Activated naive CD4-positive, alpha-beta T cell treated with anti-CD3 and anti-CD28 coated beads, Interleukin-2, amount 10 ng/mL, durations not matched to agents 7 days and 5 days (primary cell): ENCODE data around the gene ARID1A.
"Not testable (repeated sequence)": the region's sequence is repeated elsewhere in the genome, so short reads cannot be mapped to it uniquely, and the experiment has no call there.

Experiments
- CTCF ChIA-PET: fragments of 350-600 bp; sonication (Branson Sonifier 250); formaldehyde crosslinking; loops from one replicate; lab custom pipeline; 2021; ENCODE audit warnings: antibody characterized with exemption; lab: Charles Lee
- DNase-seq: peaks from one replicate; pipeline ENCODE4 v3.0.0-alpha.2; 2020
- H3K27ac Mint-ChIP-seq: one replicate; pipeline ENCODE4 v1.8.0; 2021; ENCODE audit warnings: mild to moderate bottlenecking, moderate library complexity, mixed read lengths
- H3K27me3 Mint-ChIP-seq: one replicate; pipeline ENCODE4 v1.8.0; 2021; ENCODE audit warnings: mild to moderate bottlenecking, mixed read lengths
- H3K36me3 Mint-ChIP-seq: one replicate; pipeline ENCODE4 v1.8.0; 2021; ENCODE audit warnings: mixed read lengths
- H3K4me1 Mint-ChIP-seq: one replicate; pipeline ENCODE4 v1.8.0; 2021; ENCODE audit warnings: mixed read lengths
- H3K4me3 Mint-ChIP-seq: one replicate; pipeline ENCODE4 v1.8.0; 2021; ENCODE audit warnings: mild to moderate bottlenecking, moderate library complexity, mixed read lengths
- H3K9me3 Mint-ChIP-seq: one replicate; pipeline ENCODE4 v1.8.0; 2021; ENCODE audit warnings: mixed read lengths

The ARID1A gene

DNA sequence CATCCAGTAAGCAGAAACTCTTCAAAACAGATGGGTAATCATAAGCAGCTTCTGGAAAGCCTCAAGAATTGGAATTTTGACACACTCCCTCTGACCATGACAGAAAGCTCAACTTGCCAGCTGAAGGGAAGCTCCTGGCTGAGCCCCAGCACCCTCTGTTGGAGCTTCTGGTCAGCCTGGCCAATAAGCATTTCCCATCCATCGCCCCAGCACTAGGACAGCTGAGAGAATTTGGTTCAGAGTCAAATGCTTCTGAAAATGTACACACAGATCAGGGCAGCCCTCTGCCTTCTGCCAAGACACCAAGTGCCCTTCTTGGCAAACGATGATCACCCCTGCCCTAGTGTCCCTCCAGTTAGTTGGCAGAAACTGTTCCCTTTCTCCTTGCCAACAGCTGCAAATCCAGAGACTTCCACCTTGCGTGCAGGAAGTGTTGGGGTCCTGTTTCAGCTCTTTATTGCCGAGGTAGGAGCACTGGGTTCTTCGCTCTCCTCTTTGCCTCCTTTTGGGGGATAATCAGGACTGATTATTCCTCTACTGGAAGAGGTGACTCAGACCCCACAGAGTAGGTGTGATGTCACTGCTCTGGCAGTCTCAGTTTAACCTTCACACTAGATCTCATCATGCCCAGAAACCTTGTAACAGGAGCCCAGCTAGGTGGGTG lies 103.8 kb downstream of the ARID1A start:
- Mint-ChIP-seq H3K9me3 (peaks cover 2% of the 10 kb centered on the region), H3K4me3 (peak overlapping the region; percentile 46), H3K27ac (peak overlapping the region; percentile 94), H3K4me1 (peaks cover 58% of the 10 kb centered on the region), H3K27me3 (no peaks in the 10 kb centered on the region), H3K36me3 (peaks cover 46% of the 10 kb centered on the region)
- CTCF ChIA-PET: interaction anchor here (0.7 to 4.1 kb wide), 8 partner anchors 10 to 200 kb away, joined by 3 to 49 read pairs (median 7); partner anchors contain the start of gene PIGV
- DNase-seq: peak; percentile 31

DNA sequence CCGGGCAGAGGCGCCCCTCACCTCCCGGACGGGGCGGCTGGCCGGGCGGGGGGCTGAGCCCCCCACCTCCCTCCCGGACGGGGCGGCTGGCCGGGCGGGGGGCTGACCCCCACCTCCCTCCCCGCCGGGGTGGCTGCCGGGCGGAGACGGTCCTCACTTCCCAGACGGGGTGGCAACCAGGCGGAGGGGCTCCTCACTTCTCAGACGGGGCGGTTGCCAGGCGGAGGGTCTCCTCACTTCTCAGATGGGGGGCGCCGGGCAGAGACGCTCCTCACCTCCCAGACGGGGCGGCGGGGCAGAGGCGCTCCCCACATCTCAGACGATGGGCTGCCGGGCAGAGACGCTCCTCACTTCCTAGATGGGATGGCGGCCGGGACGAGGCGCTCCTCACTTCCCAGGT lies 108.1 kb downstream of the ARID1A start:
- H3K27me3 Mint-ChIP-seq: not testable (repeated sequence)

DNA sequence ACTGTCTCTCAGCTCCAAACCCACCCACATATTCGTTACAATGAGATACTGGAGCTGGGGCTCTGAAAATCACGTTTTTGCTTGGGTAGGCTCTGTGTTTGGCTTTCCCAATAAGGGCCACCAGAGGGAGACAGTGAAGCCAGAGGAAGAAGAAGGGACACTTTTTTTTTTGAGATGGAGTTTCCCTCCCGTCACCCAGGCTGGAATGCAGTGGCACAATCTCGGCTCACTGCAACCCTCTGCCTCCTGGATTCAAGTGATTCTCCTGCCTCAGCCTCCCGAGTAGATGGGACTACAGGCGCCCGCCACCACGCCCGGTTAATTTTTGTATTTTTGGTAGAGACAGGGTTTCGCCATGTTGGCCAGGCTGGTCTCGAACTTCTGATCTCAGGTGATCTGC lies 114.3 kb downstream of the ARID1A start:
- not testable (repeated sequence) for H3K4me3 Mint-ChIP-seq, H3K9me3 Mint-ChIP-seq, H3K27me3 Mint-ChIP-seq
- DNase-seq: peak; percentile 84
- H3K4me1 Mint-ChIP-seq: peaks cover 34% of the 10 kb centered on the region
- H3K27ac Mint-ChIP-seq: peak overlapping the region; percentile 52
- CTCF ChIA-PET: interaction anchor here (0.6 to 4.1 kb wide), 23 partner anchors 9 to 271 kb away, joined by 3 to 58 read pairs (median 5); partner anchors contain the start of gene GPN2
- peaks cover 12% of the 10 kb centered on the region for H3K36me3 Mint-ChIP-seq

More for the DNA sequence above, 108.1 kb downstream of the ARID1A start:
- H3K27ac Mint-ChIP-seq, DNase-seq, H3K4me3 Mint-ChIP-seq, H3K9me3 Mint-ChIP-seq, CTCF ChIA-PET: not testable (repeated sequence)
- Mint-ChIP-seq H3K36me3 (peaks cover 34% of the 10 kb centered on the region), H3K4me1 (peaks cover 51% of the 10 kb centered on the region)

DNA sequence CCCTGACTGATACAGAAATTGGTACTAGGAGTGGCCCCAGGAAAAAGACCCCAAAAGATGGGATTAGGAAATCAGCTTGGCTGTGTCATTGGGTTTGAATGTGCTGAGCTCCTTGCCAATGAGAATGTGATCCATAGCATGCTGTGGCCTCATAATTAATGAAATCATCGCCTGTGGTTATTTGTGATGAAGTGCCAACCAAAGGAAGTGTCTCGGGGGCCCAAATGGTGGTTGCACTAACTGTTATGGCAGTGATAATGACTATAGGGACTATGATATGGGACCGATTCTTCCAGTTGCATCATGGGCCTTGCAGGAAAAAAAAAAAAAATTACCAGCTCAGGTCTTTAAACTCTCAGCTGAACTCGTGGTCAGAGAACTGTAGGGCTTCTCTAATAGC lies 115.2 kb downstream of the ARID1A start:
- H3K36me3 Mint-ChIP-seq: peaks cover 7% of the 10 kb centered on the region
- H3K9me3 Mint-ChIP-seq: no peaks in the 10 kb centered on the region
- CTCF ChIA-PET: interaction anchor here (0.9 to 4.1 kb wide), 12 partner anchors 10 to 209 kb away, joined by 3 to 58 read pairs (median 8); no protein-coding TSS in a partner anchor
- H3K4me3 Mint-ChIP-seq: no peak overlapping the region
- H3K4me1 Mint-ChIP-seq: peaks cover 26% of the 10 kb centered on the region
- DNase-seq: no peak
- no peak overlapping the region for H3K27ac Mint-ChIP-seq
- no peaks in the 10 kb centered on the region for H3K27me3 Mint-ChIP-seq

DNA sequence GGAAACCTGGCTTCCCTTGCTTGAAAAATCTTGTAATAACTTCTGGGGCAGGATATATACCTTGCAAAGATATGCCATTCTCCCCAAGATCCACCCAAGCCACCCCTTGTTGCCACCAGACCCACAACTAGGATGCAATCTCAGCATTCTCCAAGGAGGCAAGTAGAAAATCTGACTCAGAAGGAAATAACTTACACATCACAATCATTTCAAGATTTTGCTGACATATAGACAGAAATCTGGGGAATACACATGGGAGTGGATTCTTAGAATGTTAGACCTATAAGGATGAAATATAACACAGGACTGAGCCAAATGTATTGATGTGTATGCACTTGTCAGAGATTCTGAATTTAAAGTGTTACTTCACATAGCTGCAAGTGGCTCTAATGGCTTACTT lies 115.9 kb downstream of the ARID1A start:
- Mint-ChIP-seq H3K27me3 (no peaks in the 10 kb centered on the region), H3K9me3 (no peaks in the 10 kb centered on the region), H3K4me3 (no peak overlapping the region), H3K4me1 (peaks cover 23% of the 10 kb centered on the region), H3K36me3 (peaks cover 6% of the 10 kb centered on the region), H3K27ac (no peak overlapping the region)
- CTCF ChIA-PET: interaction anchor here (1.1 to 4.1 kb wide), 7 partner anchors 9 to 213 kb away, joined by 4 to 58 read pairs (median 19); no protein-coding TSS in a partner anchor
- no peak for DNase-seq

DNA sequence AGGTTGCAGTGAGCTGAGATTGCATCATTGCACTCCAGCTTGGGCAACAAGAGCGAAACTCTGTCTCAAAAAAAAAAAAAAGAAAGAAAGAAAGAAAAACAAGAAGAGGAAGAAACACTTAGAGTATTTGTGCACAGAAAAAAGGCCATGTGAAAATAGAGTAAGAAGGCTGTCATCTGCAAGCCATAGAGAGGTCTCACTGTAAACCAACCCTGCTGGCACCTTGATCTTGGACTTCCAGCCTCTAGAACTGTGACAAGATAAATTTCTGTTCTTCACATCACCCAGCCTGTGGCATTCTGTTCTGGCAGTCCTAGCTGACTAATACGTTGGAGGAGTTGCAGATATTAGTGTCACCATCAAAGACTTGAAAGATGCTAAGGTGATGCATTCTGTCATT lies 118.6 kb downstream of the ARID1A start:
- no peak for DNase-seq
- peaks cover 19% of the 10 kb centered on the region for H3K4me1 Mint-ChIP-seq
- H3K27me3 Mint-ChIP-seq: no peaks in the 10 kb centered on the region
- CTCF ChIA-PET: interaction anchor here (0.6 kb wide), 1 partner anchor 15 kb away, joined by 4 read pairs; no protein-coding TSS in a partner anchor
- H3K9me3 Mint-ChIP-seq: no peaks in the 10 kb centered on the region
- H3K27ac Mint-ChIP-seq: no peak overlapping the region
- H3K4me3 Mint-ChIP-seq: no peak overlapping the region
- peaks cover 4% of the 10 kb centered on the region for H3K36me3 Mint-ChIP-seq

DNA sequence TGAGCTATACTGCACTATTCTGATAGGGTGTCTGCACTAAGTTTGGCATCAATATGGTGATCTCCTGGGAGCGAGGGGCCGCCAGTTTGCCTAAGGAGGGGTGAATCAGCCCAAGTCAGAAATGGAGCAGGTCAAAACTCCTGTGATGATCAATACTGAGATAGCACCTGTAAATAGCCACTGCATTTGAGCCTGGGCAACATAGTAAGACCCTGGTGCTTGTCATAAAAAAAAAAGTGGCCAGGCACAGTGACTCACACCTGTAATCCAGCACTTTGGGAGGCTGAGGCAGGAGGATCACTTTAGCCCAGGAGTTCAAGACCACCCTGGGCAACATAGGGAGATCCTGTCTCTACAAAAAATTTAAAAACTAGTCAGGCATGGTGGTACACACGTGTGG lies 119.1 kb downstream of the ARID1A start:
- CTCF ChIA-PET: no interaction called here
- Mint-ChIP-seq H3K36me3 (peaks cover 4% of the 10 kb centered on the region), H3K27me3 (no peaks in the 10 kb centered on the region), H3K9me3 (no peaks in the 10 kb centered on the region), H3K4me1 (peaks cover 19% of the 10 kb centered on the region), H3K27ac (no peak overlapping the region), H3K4me3 (no peak overlapping the region)
- DNase-seq: no peak

DNA sequence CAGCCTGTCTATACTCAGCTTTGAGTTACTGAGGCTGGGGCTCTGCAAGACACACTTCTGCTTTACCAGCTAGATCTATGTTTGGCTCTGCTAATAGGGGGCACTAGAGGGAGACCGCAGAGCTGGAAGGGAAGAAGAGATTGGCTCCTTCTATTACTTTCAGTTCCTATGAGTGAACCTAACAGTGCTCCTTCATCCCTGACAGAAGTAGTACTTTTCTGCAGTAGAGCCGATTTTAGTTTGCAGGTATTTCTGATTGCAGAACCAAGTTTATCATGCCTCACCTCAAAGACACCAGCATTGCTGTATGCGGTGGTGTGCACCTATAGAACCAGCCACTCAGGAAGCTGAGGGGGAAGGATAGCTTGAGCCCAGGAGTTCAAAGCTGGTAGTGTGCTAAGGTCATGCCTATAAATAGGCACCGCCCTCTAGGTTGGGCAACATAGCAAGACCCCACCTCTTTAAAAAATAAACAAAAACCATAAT lies 125.0 kb downstream of the ARID1A start:
- peak overlapping the region; percentile 90 for H3K27ac Mint-ChIP-seq
- CTCF ChIA-PET: interaction anchor here (0.6 to 2.9 kb wide), 10 partner anchors 10 to 462 kb away, joined by 3 to 29 read pairs (median 4); no protein-coding TSS in a partner anchor
- no peaks in the 10 kb centered on the region for H3K9me3 Mint-ChIP-seq
- H3K4me1 Mint-ChIP-seq: peaks cover 30% of the 10 kb centered on the region
- H3K36me3 Mint-ChIP-seq: peaks cover 4% of the 10 kb centered on the region
- peak; percentile 46 for DNase-seq
- no peaks in the 10 kb centered on the region for H3K27me3 Mint-ChIP-seq
- peak overlapping the region; percentile 54 for H3K4me3 Mint-ChIP-seq

DNA sequence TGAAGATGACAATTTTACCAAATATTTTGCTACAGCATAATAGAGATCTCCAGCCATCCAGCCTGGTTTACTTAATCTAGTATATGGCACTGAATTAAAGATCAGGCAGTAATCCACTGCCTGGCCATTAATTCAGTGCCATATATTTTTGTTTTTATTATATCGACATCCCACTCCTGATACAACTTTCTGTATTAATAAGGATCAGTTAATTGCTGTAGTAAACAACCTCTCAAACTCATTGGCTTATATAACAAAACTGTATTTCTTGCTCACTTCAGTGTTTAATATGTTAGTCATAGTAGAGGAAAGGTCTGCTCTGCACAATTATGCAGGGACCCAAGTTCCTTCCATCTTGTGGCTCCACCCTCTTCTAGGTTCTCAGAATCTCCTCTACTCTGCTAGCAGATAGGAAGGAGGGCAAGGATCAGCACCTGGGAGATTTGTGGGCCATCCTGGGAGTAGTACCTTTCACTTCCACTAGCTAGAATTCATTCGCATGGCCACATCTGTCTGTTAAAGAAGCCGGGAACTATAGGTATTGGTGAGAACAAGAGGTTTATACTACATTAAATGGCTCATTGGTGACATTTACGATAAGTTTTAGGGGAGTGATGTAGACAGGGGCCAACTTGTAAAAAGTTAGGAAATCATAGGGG lies 127.1 kb downstream of the ARID1A start:
- Mint-ChIP-seq H3K27ac (no peak overlapping the region), H3K27me3 (no peaks in the 10 kb centered on the region), H3K4me3 (no peak overlapping the region), H3K9me3 (no peaks in the 10 kb centered on the region), H3K36me3 (peaks cover 9% of the 10 kb centered on the region), H3K4me1 (peaks cover 41% of the 10 kb centered on the region)
- DNase-seq: no peak
- CTCF ChIA-PET: interaction anchor here (1.1 to 1.9 kb wide), 3 partner anchors 10 to 221 kb away, joined by 3 to 14 read pairs (median 10); no protein-coding TSS in a partner anchor

DNA sequence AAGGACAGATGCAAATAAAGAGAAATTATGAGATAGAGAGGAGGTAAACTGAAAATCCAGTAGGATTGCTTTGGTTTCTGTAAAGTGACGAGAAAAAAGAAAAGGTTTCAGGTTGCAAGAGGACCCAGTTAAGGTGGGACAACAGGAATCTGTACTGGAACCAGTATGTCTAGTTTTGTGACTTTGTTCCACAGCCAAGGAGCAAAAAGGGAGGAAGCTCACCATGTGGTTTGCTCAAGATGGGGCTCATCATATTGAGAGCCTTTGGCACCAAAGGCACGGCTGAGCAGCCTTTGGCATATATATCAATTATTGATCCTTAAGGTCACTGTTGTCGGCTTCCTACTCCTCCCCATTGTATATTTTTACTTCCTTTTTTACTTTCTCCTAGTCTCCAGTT lies 128.9 kb downstream of the ARID1A start:
- H3K27me3 Mint-ChIP-seq: no peaks in the 10 kb centered on the region
- H3K4me3 Mint-ChIP-seq: no peak overlapping the region
- H3K4me1 Mint-ChIP-seq: peaks cover 59% of the 10 kb centered on the region
- no peak overlapping the region for H3K27ac Mint-ChIP-seq
- no peaks in the 10 kb centered on the region for H3K9me3 Mint-ChIP-seq
- H3K36me3 Mint-ChIP-seq: peaks cover 26% of the 10 kb centered on the region
- no peak for DNase-seq
- CTCF ChIA-PET: interaction anchor here (0.6 to 1.7 kb wide), 5 partner anchors 9 to 105 kb away, joined by 3 to 5 read pairs (median 4); no protein-coding TSS in a partner anchor

DNA sequence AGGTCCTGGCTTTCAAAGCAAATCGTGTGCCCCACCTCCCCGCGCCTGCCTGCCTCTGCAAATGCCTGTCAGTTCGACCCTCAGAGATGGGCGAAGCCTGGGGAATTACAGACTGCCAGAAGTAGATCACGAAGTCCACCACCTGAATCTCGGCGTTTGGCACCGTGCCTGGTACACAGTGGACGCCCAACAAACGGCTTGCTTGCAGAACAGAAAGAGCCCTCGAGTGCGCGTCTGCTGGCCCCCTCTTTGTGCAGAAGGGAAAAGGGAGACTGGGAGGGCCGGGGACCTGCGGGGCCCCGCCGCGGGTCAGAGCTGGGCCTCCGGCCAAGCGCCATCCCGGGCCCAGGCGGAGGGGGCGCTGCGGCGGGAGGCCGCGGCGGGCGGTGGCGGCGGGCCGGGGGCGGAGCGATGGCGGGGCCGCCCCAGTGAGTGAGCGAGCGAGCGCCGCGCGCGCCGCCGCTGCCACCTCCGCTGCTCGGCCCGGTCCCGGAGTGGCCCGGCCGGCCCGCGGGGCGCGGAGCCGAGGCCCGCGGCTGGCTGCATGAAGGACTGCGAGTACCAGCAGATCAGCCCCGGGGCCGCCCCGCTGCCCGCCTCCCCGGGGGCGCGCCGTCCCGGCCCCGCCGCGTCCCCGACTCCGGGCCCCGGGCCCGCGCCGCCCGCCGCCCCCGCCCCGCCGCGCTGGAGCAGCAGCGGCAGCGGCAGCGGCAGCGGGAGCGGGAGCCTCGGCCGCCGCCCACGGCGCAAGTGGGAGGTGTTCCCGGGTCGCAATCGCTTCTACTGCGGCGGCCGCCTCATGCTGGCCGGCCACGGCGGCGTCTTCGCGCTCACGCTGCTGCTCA lies 130.7 kb downstream of the ARID1A start, which contains the start of gene ZDHHC18:
ZDHHC18 (plus strand) TSS at position 428 of the 845 bp plus-strand sequence; CDS start at position 545, 117 bp downstream.
- H3K27ac Mint-ChIP-seq: peak within 1 kb of the TSS; percentile 93
- peaks cover 37% of the 10 kb centered on the region for H3K36me3 Mint-ChIP-seq
- no peaks in the 10 kb centered on the region for H3K9me3 Mint-ChIP-seq
- no peaks in the 10 kb centered on the region for H3K27me3 Mint-ChIP-seq
- CTCF ChIA-PET: interaction anchor here (1.7 kb wide), 2 partner anchors 24 to 37 kb away, joined by 5 read pairs; no protein-coding TSS in a partner anchor
- DNase-seq: peak; percentile 75
- H3K4me1 Mint-ChIP-seq: peaks cover 60% of the 10 kb centered on the region
- H3K4me3 Mint-ChIP-seq: peak within 1 kb of the TSS; percentile 97

DNA sequence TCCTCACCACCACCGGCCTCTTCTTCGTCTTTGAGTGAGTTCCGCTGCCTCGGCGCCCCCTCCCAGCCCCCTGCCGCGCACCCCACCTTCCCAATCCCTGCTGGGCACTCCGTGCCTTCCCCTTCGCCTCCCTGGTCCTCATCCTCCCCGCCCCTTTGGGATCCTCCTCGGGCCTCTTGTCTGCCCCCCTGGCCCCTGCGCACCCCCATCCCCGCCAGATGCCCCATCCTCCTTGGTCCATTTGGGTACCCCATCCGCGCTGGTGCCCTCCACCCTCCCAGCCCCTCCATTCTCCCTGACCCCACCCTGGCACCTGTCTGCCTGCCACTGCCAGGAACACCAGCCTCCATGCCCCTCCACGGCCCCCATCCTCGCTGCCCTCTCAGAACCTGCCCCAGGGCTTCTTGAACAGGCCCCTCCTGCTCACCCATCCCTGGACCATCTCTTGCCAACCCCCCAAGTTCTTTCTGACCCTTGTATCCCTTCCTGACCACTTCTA lies 131.3 kb downstream of the ARID1A start:
- Mint-ChIP-seq H3K9me3 (no peaks in the 10 kb centered on the region), H3K27me3 (no peaks in the 10 kb centered on the region), H3K4me1 (peaks cover 64% of the 10 kb centered on the region), H3K4me3 (peak overlapping the region; percentile 97), H3K36me3 (peaks cover 42% of the 10 kb centered on the region), H3K27ac (peak overlapping the region; percentile 89)
- no peak for DNase-seq
- CTCF ChIA-PET: no interaction called here

DNA sequence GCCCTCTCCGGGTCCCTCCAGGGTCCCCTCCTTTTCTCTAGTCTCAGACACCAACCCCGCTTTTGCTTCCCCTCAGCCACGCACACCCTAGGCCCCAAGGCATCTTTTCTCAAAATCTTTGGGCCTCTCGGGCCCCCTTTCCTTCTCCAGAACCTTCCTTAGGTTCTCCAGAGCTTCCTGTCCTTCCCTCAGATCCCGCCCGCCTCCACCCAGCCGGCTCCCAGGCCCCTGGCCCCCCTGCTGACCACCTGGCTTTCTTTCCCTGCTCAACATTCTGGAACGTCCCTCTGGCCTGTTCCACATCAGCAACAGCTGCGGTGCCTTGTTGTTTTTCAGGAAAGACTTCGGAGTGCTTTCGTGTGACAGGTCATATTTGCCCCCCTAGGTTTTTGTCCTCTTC lies 131.8 kb downstream of the ARID1A start:
- H3K27ac Mint-ChIP-seq: peak overlapping the region; percentile 89
- CTCF ChIA-PET: interaction anchor here (1.2 to 1.7 kb wide), 2 partner anchors 17 to 18 kb away, joined by 4 to 5 read pairs; no protein-coding TSS in a partner anchor
- no peaks in the 10 kb centered on the region for H3K27me3 Mint-ChIP-seq
- H3K36me3 Mint-ChIP-seq: peaks cover 47% of the 10 kb centered on the region
- no peak for DNase-seq
- H3K4me3 Mint-ChIP-seq: peak overlapping the region; percentile 97
- H3K9me3 Mint-ChIP-seq: no peaks in the 10 kb centered on the region
- peaks cover 69% of the 10 kb centered on the region for H3K4me1 Mint-ChIP-seq
